22Rv1 (cell line): ENCODE results near the gene CRKL.

Experiments
- H3K27ac ChIP-seq: fragments of 450-650 bp; 2 replicates; pipeline ENCODE4 v1.5.1; 2017
- ZFX ChIP-seq: fragments of 450-650 bp; IDR thresholded peaks from 2 replicates; pipeline ENCODE4 v1.6.1; 2017; ENCODE audit warnings: antibody characterized with exemption, borderline replicate concordance
- TF ChIP-seq, protein P1 (sequence below): fragments of 450-650 bp; IDR thresholded peaks from 2 replicates; pipeline ENCODE4 v1.5.1; 2017; ENCODE audit warnings: mild to moderate bottlenecking

Gene CRKL

GRCh38 chr22:20951932-20952380, 34.7 kb downstream of the CRKL start:
- TF ChIP-seq, protein P1, sequence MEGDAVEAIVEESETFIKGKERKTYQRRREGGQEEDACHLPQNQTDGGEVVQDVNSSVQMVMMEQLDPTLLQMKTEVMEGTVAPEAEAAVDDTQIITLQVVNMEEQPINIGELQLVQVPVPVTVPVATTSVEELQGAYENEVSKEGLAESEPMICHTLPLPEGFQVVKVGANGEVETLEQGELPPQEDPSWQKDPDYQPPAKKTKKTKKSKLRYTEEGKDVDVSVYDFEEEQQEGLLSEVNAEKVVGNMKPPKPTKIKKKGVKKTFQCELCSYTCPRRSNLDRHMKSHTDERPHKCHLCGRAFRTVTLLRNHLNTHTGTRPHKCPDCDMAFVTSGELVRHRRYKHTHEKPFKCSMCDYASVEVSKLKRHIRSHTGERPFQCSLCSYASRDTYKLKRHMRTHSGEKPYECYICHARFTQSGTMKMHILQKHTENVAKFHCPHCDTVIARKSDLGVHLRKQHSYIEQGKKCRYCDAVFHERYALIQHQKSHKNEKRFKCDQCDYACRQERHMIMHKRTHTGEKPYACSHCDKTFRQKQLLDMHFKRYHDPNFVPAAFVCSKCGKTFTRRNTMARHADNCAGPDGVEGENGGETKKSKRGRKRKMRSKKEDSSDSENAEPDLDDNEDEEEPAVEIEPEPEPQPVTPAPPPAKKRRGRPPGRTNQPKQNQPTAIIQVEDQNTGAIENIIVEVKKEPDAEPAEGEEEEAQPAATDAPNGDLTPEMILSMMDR = peak; percentile 50
- TF ChIP-seq ZFX = no peak
- peak overlapping the region; percentile 71 for H3K27ac ChIP-seq

DNA sequence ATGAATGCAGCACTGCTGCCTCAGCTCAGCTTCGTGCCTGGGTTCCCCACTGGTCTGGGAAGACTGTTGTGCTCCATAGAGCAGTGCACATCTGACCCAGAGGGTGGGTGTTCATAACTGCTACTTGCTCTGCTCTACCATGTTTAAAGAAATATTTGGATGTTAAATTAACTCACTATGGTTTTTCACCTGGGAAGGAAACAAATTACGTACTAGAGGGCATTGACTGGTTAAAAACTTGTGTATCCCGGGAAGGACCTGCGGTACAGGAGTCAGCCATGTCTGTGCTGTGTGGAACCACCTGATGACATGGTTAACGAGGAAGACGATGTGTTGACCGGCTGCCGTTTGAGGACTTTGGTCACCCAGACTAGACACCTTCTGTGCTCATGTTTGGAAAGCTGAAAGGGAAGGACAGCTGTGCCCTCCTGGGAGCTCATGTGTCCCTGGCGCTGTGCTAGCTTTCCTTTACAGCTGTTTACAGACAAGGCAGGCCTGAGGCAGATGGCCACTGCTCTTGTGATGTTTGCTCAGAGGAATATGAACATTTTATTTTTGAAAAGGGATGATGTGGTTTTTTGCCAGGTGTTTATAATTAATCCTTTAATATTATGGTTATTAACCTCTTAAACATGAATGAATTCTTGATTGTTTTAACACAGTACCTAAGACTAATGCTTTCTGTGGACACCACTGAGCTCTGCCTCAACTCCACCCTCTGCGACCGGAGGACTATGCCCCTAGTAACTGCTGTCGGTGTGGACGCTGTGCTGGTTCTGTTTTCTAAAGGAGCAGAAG, 35.5 kb downstream of the CRKL start:
- peak overlapping the region; percentile 71 for H3K27ac ChIP-seq
- TF ChIP-seq ZFX = no peak
- TF ChIP-seq, protein P1 = no peak; the same call in 1 of the 2 replicates

GRCh38 chr22:20953342-20953608, 36.1 kb downstream of the CRKL start:
- peak overlapping the region; percentile 71 for H3K27ac ChIP-seq
- TF ChIP-seq, protein P1 = no peak
- no peak for TF ChIP-seq ZFX

DNA sequence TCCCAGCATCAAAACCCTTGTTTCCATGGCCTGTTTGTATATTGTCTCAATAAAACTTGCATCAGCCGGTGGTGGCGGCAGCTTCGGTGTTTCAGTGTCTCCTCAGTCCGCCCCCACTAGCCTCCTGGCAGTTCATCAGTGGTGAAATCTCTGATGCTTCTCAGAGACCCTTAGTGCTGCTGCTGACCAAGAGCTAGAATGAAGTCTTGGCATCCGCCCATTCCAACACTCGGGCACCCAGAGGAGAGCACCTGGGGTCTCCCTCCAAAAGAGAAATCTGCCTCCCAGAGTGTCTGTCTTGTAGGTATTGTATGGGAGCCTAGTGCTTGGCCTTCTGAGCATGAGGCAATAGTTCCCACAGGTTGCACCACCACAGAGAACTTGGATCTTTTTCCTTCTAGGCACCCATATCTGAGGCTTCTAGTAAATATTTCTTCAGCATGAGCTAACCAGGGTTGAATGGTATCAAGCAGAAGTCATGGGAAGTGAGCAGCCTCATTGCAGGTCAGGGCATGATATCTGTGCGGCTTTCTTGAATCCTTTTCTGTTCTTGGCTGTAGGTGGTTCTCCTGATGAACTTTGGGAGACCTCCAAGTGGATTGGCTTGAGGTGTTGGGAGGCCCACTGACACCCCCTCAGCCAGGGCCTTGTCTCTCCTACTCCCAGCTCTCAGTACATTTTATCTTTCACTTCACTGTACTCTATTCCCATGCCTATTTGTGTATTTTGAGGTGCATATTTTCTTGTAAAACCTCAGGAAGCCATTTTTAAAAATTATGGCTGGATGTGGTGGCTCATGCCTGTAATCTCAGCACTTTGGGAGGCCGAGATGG, 36.7 kb downstream of the CRKL start:
- H3K27ac ChIP-seq = peak overlapping the region; percentile 71
- no peak for TF ChIP-seq ZFX
- TF ChIP-seq, protein P1 = no peak

GRCh38 chr22:20955548-20955947, 38.3 kb downstream of the CRKL start:
- no peak for TF ChIP-seq ZFX
- TF ChIP-seq, protein P1 = no peak
- H3K27ac ChIP-seq = peak overlapping the region; percentile 76

GRCh38 chr22:20956258-20957101, 39.3 kb downstream of the CRKL start:
- peak overlapping the region; percentile 76 for H3K27ac ChIP-seq
- TF ChIP-seq ZFX = no peak
- TF ChIP-seq, protein P1 = no peak
